Prostate gland (tissue), 2 donors: Measurements from ENCODE around the gene MALRD1.

Experiments used
- CTCF ChIP-seq, 4 experiments: fragments of 200-600 bp in 2 of 4; fragments of 450-650 bp in 2 of 4; sonication (generic) in 2 of 4; IDR thresholded peaks; 1 replicate in 3 of 4; 2 replicates in 1 of 4; pipeline ENCODE4 v1.5.1; 2016 to 2019; ENCODE audit warnings: antibody characterized with exemption in 4 of 4, mild to moderate bottlenecking in 2 of 4, moderate library complexity in 2 of 4
- POLR2A ChIP-seq: fragments of 450-650 bp; IDR thresholded peaks from one replicate; pipeline ENCODE4 v1.6.1; 2016; ENCODE audit warnings: antibody characterized with exemption, mild to moderate bottlenecking

GRCh38 chr10:19663344-19663743, 614.7 kb downstream of the MALRD1 start:
- TF ChIP-seq POLR2A (no peak), CTCF (IDR thresholded peaks at IDR 0.05) (no peak)
